GM18907 (cell line): ENCODE measurements around the gene KDM1B.
"Not testable (repeated sequence)": the region's sequence is repeated elsewhere in the genome, so short reads cannot be mapped to it uniquely, and the experiment has no call there.

ENCODE experiments used
- ATAC-seq: cut with Tn5 transposase; IDR thresholded peaks from one replicate; pipeline ENCODE4 v1.9.1; 2021; ENCODE audit warnings: mild to moderate bottlenecking, moderate library complexity; ENCODE audit not compliant: unreplicated experiment

The KDM1B gene

GRCh38 chr6:18148304-18149025 lies 6.8 kb upstream of the KDM1B start:
- ATAC-seq: no peak

GRCh38 chr6:18151391-18151790 lies 3.8 kb upstream of the KDM1B start:
- ATAC-seq: not testable (repeated sequence)

GRCh38 chr6:18151801-18152200 lies 3.4 kb upstream of the KDM1B start:
- no peak for ATAC-seq

- ATAC-seq: no peak
These were observed 1.9 kb upstream of the KDM1B start for GRCh38 chr6:18153311-18153703.

- peak; percentile 73 for ATAC-seq
These were observed 594 bp upstream of the KDM1B start, which contains the start of gene TPMT for GRCh38 chr6:18154507-18155149. TSS of gene TPMT (minus strand) at chr6:18155077. CDS start at chr6:18149127, 5,950 bp downstream.

GRCh38 chr6:18155864-18156421 lies 721 bp downstream of the KDM1B start:
- peak; percentile 48 for ATAC-seq

GRCh38 chr6:18160911-18161310 lies 5.7 kb downstream of the KDM1B start:
- ATAC-seq: no peak

- ATAC-seq: no peak
These were observed 6.2 kb downstream of the KDM1B start for GRCh38 chr6:18161431-18161830.

- ATAC-seq: no peak
These were observed 7.2 kb downstream of the KDM1B start for GRCh38 chr6:18162401-18162800.

GRCh38 chr6:18165751-18166150 lies 10.5 kb downstream of the KDM1B start:
- no peak for ATAC-seq

GRCh38 chr6:18166312-18167036 lies 11.3 kb downstream of the KDM1B start:
- no peak for ATAC-seq

GRCh38 chr6:18168264-18168663 lies 13.0 kb downstream of the KDM1B start:
- ATAC-seq: no peak

GRCh38 chr6:18171871-18172270 lies 16.6 kb downstream of the KDM1B start:
- ATAC-seq: no peak

GRCh38 chr6:18176198-18176597 lies 21.0 kb downstream of the KDM1B start:
- ATAC-seq: not testable (repeated sequence)

- ATAC-seq: no peak
These were observed 22.2 kb downstream of the KDM1B start for GRCh38 chr6:18177286-18177965.

GRCh38 chr6:18178960-18179615 lies 23.9 kb downstream of the KDM1B start:
- no peak for ATAC-seq

- no peak for ATAC-seq
These were observed 24.6 kb downstream of the KDM1B start for GRCh38 chr6:18179770-18180356.

GRCh38 chr6:18182568-18182967 lies 27.3 kb downstream of the KDM1B start:
- no peak for ATAC-seq

GRCh38 chr6:18183766-18184165 lies 28.5 kb downstream of the KDM1B start:
- ATAC-seq: no peak

- no peak for ATAC-seq
These were observed 30.4 kb downstream of the KDM1B start for GRCh38 chr6:18185624-18186023.
